Measurements from ENCODE around the gene SRGAP3. TPM values are rescaled to one million over a fixed set of nuclear protein-coding genes. Genes with fewer than 3 reads are reported as not detected.

SRGAP3 gene
- total RNA-seq, 1 donor from 2014 or later = 0.54 TPM

DNA sequence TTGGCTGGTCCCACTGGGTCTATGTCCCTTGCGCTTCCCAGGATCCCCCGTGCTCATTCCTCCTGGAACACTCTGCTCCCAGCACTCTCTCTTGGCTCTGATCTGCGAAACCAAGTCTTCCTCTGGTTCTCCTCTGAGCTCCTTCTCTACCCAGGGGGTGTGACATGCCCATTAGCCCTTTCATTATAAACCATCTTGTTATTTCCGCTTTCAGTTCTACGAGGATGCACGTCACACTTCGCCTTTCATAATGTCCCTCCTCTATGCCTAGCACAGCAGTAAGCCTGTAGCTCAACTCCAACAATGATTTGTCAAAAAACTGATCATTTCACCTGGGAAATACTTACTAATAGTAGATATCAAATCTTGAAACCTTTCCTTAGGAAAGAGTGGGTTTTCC, 234.2 kb downstream of the SRGAP3 start:
- intact Hi-C loops (cut with micrococcal nuclease) = no loop called here

DNA sequence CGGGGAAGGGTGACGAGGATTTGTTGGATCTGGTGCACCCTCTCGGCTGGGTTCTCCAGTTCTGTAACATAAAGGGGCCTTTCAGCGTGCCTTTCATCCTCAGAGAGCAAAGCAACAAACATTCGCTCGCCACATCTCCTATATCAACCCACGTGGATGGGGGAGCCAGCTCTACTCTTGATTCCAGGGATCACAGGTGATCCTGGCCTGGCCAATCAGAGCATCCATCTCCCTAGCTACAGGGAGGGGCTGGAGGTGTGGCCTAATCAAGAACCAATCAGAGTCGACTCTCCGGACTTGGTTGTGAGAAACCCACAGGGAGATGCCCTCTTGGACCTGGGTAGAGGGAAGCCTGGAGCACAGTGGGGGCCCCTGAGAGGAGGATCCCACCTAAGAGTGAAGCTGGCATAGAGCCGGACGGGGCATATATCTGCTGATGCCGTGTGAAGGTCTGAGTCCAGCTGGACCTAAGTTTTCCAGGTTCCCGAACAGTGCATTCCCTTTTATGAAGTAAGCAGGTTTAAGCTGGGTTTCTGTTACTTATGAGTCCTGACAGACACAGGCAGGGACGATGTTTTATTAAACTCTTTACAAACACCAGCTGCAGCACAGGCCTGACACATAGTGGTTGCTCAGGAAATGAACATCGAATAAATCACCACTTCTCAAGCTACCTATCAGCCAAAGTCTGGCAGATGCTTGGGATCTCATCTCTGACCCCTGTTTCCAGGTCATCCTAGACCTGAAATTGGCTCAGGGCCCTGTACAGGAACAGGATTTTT, 235.5 kb downstream of the SRGAP3 start:
- intact Hi-C loops (cut with micrococcal nuclease) = no loop called here
- H3K9me3 Mint-ChIP-seq = no peaks in the 10 kb centered on the region
- H3K4me1 Mint-ChIP-seq (ENCODE audit: low read depth) = peaks cover 7% of the 10 kb centered on the region
- no peak overlapping the region for H3K4me3 Mint-ChIP-seq
- H3K36me3 Mint-ChIP-seq (ENCODE audit: low read depth) = no peaks in the 10 kb centered on the region
- no peak overlapping the region for H3K27ac Mint-ChIP-seq
- H3K27me3 Mint-ChIP-seq (ENCODE audit: insufficient read depth) = no peaks in the 10 kb centered on the region
- no peak for DNase-seq (ENCODE audit: low spot score)

More for the DNA sequence above, 234.2 kb downstream of the SRGAP3 start:
- DNase-seq (ENCODE audit: low spot score) = no peak
- Mint-ChIP-seq H3K4me1 (ENCODE audit: low read depth) (peaks cover 7% of the 10 kb centered on the region), H3K27ac (no peak overlapping the region), H3K27me3 (ENCODE audit: insufficient read depth) (no peaks in the 10 kb centered on the region), H3K36me3 (ENCODE audit: low read depth) (no peaks in the 10 kb centered on the region), H3K4me3 (no peak overlapping the region), H3K9me3 (no peaks in the 10 kb centered on the region)

DNA sequence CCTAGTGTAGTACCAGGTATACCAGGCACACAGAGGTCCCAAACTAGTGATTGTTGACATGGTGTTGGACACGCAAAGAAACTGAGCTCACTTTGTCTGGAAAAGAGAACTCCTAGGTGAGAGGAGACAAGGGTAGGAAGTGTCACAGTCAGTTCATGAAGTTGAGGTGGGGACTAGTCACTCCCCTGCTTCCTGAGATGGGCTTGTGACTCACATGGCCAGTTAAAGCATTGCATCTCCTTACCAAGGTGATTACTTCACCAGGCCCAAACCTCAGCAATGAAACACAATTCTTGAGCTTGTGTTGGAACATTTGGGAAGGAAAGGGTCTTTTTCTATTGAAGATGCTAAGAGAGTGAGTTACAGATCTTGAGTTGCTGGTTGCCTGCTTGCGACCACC, 236.9 kb downstream of the SRGAP3 start:
- no peak for DNase-seq (ENCODE audit: low spot score)
- Mint-ChIP-seq H3K27me3 (ENCODE audit: insufficient read depth) (no peaks in the 10 kb centered on the region), H3K4me3 (no peak overlapping the region), H3K9me3 (no peaks in the 10 kb centered on the region), H3K36me3 (ENCODE audit: low read depth) (no peaks in the 10 kb centered on the region), H3K4me1 (ENCODE audit: low read depth) (peaks cover 7% of the 10 kb centered on the region), H3K27ac (no peak overlapping the region)
- intact Hi-C loops (cut with micrococcal nuclease) = no loop called here

DNA sequence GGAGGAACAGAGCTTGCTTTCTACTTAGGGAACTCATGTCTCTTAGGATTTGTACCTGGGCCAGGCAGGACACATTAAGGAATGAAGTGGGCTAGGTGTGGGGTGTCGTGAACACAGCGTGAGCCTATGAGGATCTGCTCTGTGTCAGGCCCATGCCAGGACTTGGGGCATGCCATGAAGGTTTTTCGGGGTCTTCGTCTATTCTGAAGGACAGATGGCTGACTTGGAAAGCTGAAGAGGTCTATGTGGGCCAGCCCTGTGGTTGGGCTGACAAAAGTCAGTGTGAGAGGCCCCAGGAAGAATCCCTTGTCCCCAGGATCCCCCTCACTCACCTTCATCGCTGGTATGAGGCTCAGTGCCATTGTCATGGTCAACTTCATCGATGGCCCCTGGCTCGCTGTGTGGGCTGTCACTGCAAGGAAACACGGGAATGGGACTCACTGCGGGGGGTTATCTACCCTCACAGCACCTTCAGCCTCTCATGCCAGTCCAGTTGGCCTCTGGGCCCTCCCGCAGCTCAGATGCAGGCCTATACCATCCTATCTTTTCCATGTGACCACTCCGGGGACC, 239.4 kb downstream of the SRGAP3 start:
- Mint-ChIP-seq H3K36me3 (ENCODE audit: low read depth) (no peaks in the 10 kb centered on the region), H3K27ac (no peak overlapping the region), H3K4me3 (no peak overlapping the region), H3K9me3 (no peaks in the 10 kb centered on the region), H3K4me1 (ENCODE audit: low read depth) (peaks cover 7% of the 10 kb centered on the region), H3K27me3 (ENCODE audit: insufficient read depth) (no peaks in the 10 kb centered on the region)
- DNase-seq (ENCODE audit: low spot score) = no peak
- intact Hi-C loops (cut with micrococcal nuclease) = no loop called here

DNA sequence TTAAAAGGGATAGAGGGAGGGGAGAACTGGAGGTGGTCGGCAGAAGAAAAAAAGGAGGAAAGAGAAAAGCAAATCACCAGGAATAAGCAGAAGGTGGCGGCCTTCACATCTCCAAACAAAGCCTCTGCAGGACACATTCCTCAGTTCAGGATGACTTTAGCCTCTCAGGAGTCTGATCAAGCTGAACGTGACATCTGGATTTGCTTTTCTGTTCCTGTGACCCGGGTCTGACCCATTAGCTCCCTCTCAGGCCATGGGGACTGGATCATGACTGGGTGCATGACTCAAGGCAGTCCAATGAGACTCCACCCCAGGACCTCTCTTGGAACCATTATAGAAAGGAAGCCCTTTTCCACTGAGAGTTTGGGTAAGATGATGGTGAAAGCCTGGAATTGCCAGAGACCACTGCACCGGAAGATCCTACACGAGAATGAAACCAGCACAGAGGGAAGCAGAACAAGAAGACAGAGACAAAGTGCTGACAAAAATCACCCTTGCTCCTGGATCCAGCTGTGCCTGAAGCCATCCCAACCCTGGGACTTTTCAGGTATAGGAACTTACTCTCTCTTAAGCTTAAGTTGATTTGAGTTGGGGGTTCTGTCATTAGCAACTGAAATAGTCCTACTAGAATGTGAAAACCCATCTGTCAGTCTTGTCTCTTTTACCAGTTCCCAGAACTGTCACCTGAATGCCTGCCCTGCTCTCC, 240.7 kb downstream of the SRGAP3 start:
- Mint-ChIP-seq H3K27me3 (ENCODE audit: insufficient read depth) (no peaks in the 10 kb centered on the region), H3K27ac (no peak overlapping the region), H3K4me3 (no peak overlapping the region), H3K36me3 (ENCODE audit: low read depth) (no peaks in the 10 kb centered on the region), H3K4me1 (ENCODE audit: low read depth) (peaks cover 7% of the 10 kb centered on the region), H3K9me3 (no peaks in the 10 kb centered on the region)
- DNase-seq (ENCODE audit: low spot score) = no peak
- intact Hi-C loops (cut with micrococcal nuclease) = no loop called here

DNA sequence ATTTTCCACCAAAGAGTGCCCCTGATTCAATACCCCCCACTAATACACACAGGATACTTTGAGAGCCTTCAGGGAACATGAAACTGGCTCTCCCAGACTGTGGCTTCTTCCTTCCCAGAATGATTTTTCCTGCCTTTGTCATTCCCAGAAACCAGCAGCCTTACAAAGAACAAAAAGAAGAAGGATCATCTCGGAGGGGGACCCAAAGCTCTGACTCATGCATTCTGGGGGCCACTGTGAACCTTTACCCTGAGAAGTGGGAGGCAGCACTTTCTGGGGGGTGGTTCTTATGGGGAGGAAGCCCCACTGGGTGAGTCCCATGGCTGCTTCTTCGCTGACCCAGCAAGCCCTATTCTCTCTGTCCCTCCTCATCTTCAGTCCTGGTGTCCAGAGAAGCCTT, 241.5 kb downstream of the SRGAP3 start:
- H3K27me3 Mint-ChIP-seq (ENCODE audit: insufficient read depth) = no peaks in the 10 kb centered on the region
- H3K9me3 Mint-ChIP-seq = no peaks in the 10 kb centered on the region
- no peak overlapping the region for H3K4me3 Mint-ChIP-seq
- DNase-seq (ENCODE audit: low spot score) = no peak
- no peaks in the 10 kb centered on the region for H3K36me3 Mint-ChIP-seq (ENCODE audit: low read depth)
- H3K27ac Mint-ChIP-seq = no peak overlapping the region
- intact Hi-C loops (cut with micrococcal nuclease) = no loop called here
- peaks cover 7% of the 10 kb centered on the region for H3K4me1 Mint-ChIP-seq (ENCODE audit: low read depth)

DNA sequence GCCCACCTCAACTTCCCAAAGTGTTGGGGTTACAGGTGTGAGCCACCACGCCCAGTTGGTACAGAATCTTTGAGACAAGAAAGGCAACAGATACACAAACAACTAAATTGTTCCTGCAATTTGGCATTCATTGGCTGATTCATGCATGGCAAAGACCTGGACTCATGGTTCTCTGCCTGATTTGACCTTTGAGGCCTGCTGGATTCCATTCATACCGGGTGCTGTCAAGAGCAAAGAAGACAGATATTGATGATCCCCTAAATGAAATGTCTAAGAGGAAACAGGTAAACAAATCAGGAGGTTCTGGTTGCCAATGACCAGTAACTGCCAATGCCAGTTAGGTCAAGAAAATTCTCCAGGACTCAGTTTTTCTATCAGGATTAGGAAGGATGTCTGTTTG, 242.2 kb downstream of the SRGAP3 start:
- Mint-ChIP-seq H3K9me3 (no peaks in the 10 kb centered on the region), H3K27ac (no peak overlapping the region), H3K27me3 (ENCODE audit: insufficient read depth) (no peaks in the 10 kb centered on the region), H3K4me3 (no peak overlapping the region), H3K4me1 (ENCODE audit: low read depth) (peaks cover 1% of the 10 kb centered on the region), H3K36me3 (ENCODE audit: low read depth) (no peaks in the 10 kb centered on the region)
- DNase-seq (ENCODE audit: low spot score) = no peak
- intact Hi-C loops (cut with micrococcal nuclease) = no loop called here

DNA sequence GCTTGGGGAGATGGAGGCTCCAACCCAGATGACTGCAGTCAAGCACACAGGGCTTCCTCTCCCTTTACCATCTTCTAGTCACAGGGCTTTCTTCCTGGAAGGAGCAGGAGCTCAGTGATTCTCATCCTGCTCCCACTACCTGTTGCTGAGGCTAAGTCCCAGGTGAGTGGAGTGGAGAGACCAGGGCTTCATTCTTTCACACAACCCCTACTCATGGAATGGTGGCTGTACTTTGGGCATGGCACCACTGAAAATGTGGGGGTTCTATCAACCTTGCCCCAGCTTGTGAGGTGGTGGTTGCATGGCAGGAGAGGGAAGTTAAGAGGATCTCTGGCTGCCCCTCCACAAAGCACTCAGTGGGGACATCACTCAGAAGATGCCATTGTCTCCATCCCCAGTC, 249.4 kb downstream of the SRGAP3 start:
- no peaks in the 10 kb centered on the region for H3K4me1 Mint-ChIP-seq (ENCODE audit: low read depth)
- H3K9me3 Mint-ChIP-seq = no peaks in the 10 kb centered on the region
- intact Hi-C loops (cut with micrococcal nuclease) = no loop called here
- no peak for DNase-seq (ENCODE audit: low spot score)
- H3K27ac Mint-ChIP-seq = no peak overlapping the region
- H3K4me3 Mint-ChIP-seq = no peak overlapping the region
- H3K36me3 Mint-ChIP-seq (ENCODE audit: low read depth) = no peaks in the 10 kb centered on the region
- H3K27me3 Mint-ChIP-seq (ENCODE audit: insufficient read depth) = peaks cover 2% of the 10 kb centered on the region

DNA sequence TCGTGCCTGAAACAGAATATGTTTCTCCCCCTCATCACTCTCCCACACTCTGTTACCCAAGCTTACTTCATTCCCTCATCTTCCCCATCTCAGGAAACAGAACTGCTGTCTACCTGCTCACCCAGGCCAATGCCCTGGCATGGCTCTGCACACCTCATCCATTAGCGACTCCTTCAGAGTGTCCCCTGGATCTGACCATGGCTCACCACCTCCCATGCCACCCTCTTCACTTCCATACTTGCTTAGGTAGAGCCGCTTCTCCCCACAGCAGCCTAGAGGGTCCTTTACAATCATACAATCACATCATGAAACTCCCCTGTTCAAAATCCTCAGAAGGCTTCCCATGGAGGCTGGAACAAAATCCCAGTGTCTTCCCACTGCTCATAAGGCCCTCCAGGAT, 252.3 kb downstream of the SRGAP3 start:
- Mint-ChIP-seq H3K9me3 (no peaks in the 10 kb centered on the region), H3K4me1 (ENCODE audit: low read depth) (no peaks in the 10 kb centered on the region), H3K27ac (no peak overlapping the region), H3K4me3 (no peak overlapping the region), H3K36me3 (ENCODE audit: low read depth) (no peaks in the 10 kb centered on the region), H3K27me3 (ENCODE audit: insufficient read depth) (peaks cover 2% of the 10 kb centered on the region)
- DNase-seq (ENCODE audit: low spot score) = no peak
- intact Hi-C loops (cut with micrococcal nuclease) = no loop called here

DNA sequence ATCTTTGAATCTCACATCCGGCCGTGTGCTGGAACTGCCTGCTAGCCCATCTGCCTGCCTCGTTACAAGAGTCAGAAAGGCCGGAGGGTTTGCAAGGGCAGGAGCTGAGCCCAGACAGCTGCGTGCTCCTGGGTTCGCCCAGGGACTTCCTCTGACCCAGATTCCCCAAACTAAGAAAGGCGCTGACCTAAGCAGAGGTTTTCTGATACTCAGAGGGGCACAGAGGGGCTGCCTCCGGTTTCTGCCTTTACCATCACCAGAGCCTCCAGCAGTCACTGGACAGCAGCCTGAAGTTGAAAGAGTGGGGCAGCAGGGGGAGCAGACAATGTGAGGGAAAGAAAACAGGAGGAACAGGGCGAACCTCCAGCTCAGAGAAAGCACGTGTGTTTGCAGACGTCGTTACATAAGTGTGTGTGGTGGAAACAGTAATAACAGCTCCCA, 252.7 kb downstream of the SRGAP3 start:
- no peaks in the 10 kb centered on the region for H3K9me3 Mint-ChIP-seq
- no peaks in the 10 kb centered on the region for H3K36me3 Mint-ChIP-seq (ENCODE audit: low read depth)
- H3K27me3 Mint-ChIP-seq (ENCODE audit: insufficient read depth) = peaks cover 2% of the 10 kb centered on the region
- H3K27ac Mint-ChIP-seq = no peak overlapping the region
- intact Hi-C loops (cut with micrococcal nuclease) = no loop called here
- no peak for DNase-seq (ENCODE audit: low spot score)
- H3K4me3 Mint-ChIP-seq = no peak overlapping the region
- H3K4me1 Mint-ChIP-seq (ENCODE audit: low read depth) = no peaks in the 10 kb centered on the region

DNA sequence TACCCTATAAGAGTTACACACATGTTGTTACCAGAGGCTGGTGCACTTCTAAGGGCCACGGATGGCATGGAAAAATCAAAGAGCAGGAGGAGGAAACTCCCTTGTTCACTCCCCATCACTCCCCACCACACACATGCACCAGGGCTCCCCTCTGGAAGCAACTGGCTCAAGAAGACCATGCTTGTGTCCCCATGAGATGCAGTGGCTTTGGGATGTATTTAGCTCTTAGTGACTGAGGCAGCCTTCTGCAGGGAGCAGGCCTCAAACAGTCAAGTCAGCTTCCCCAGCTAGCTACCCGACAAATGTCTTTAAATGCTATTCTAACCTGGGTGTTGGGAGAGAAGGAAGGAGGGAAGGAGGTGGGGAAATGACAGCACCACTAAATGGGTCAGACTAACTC, 253.2 kb downstream of the SRGAP3 start:
- H3K9me3 Mint-ChIP-seq = no peaks in the 10 kb centered on the region
- no peak overlapping the region for H3K4me3 Mint-ChIP-seq
- no peaks in the 10 kb centered on the region for H3K36me3 Mint-ChIP-seq (ENCODE audit: low read depth)
- H3K27me3 Mint-ChIP-seq (ENCODE audit: insufficient read depth) = peaks cover 2% of the 10 kb centered on the region
- no peak for DNase-seq (ENCODE audit: low spot score)
- H3K27ac Mint-ChIP-seq = no peak overlapping the region
- H3K4me1 Mint-ChIP-seq (ENCODE audit: low read depth) = no peaks in the 10 kb centered on the region
- intact Hi-C loops (cut with micrococcal nuclease) = no loop called here

DNA sequence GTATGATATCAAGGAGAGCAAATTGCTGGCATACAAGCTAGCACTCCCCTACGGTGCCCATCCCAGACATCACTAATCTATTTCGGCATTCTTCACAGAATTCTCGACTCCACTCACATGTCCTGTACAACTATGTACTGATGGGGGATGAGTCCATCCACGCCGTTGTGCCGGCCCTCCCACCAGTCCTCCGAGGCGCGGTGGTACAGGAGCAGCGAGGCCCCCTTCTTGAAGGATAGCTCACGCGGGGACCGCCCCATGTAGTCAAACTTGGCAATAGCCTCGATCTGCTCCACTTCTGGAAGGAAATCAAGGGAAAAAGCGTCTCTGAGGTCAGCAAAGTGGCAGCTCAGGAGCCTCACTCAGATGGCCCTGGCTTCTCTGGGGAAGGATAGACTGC, 255.2 kb downstream of the SRGAP3 start:
- Mint-ChIP-seq H3K27ac (no peak overlapping the region), H3K9me3 (no peaks in the 10 kb centered on the region), H3K27me3 (ENCODE audit: insufficient read depth) (no peaks in the 10 kb centered on the region), H3K4me1 (ENCODE audit: low read depth) (no peaks in the 10 kb centered on the region), H3K36me3 (ENCODE audit: low read depth) (no peaks in the 10 kb centered on the region), H3K4me3 (no peak overlapping the region)
- intact Hi-C loops (cut with micrococcal nuclease) = no loop called here
- DNase-seq (ENCODE audit: low spot score) = no peak

DNA sequence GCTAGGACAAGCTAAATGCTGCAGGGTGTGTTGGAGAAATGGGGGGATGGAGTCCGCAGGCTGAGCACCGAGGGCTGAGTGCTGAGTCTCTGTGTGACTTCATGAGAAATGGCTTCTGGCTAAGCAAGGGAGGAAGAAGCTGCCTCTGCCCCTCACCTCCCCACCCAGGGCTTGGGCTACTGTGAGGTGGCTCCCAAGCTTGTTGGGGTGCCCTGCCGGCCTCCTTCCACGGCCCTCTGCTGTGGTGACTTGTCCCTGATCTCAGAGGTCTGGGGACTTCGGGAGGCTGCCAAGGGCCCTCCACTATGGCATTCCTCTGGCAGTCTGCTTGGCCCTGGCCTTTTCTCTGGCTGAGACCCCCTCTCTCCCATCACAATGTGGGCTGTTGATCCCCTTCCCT, 256.1 kb downstream of the SRGAP3 start:
- no peaks in the 10 kb centered on the region for H3K9me3 Mint-ChIP-seq
- intact Hi-C loops (cut with micrococcal nuclease) = no loop called here
- H3K36me3 Mint-ChIP-seq (ENCODE audit: low read depth) = no peaks in the 10 kb centered on the region
- no peak for DNase-seq (ENCODE audit: low spot score)
- no peak overlapping the region for H3K27ac Mint-ChIP-seq
- H3K4me1 Mint-ChIP-seq (ENCODE audit: low read depth) = no peaks in the 10 kb centered on the region
- no peaks in the 10 kb centered on the region for H3K27me3 Mint-ChIP-seq (ENCODE audit: insufficient read depth)
- H3K4me3 Mint-ChIP-seq = no peak overlapping the region
